ENCODE data around the gene MTRR. TPM values are rescaled to one million over a fixed set of nuclear protein-coding genes. Genes with fewer than 3 reads are reported as not detected.

Gene MTRR
- total and polyA plus RNA-seq, 10 donors = 13.8 to 66.3 (median 43.9) TPM

DNA sequence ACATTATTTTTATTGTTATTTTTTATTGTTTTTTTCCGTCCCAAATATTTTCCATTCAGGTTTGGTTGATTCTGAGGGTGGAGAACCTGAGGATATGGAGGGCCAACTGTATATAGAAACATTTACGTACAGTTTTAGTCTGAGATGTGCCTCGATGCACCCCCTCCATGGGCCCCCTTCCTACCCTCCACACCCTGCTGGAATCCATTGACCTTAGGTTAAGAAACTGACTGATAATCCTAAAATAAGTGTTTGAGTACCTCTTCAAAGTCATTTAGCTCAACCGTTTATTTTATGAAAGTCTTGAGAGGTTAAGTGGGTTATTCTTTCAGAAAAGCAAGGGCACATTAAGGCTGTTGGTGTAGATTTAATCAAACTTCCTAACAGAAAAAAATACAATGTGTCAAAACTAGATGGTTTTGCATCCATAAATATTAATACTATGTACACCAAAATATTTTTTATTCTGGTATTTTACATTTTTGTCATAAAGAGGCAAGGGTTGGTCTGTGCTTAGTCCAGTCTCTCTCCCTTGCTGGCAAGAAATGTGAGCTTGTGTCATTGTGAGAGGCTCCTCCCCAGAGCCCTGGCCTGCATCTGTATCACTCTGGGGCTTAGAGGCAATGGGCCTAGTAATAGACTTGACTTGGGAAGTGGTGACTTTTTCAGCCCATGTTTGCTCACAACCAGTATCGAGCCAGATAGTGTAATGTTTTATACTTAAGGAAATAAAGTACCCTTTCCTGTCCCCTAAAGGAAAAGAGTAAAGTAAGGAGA lies 15.7 kb downstream of the MTRR start:
- Histone ChIP-seq H3K4me3 (no peak overlapping the region), H3K27ac (no peak overlapping the region), H3K27me3 (replicated peaks in 1 of 7) (no peaks in the 10 kb centered on the region), H3K36me3 (peaks cover 2 to 96% (median 68%) of the 10 kb centered on the region in 6 donors), H3K9me3 (no peaks in the 10 kb centered on the region), H3K4me1 (peaks cover 0 to 31% (median 2%) of the 10 kb centered on the region in 6 donors)
- TF ChIP-seq POLR2AphosphoS5 (IDR thresholded peaks at IDR 0.05) (no peak), POLR2A (IDR thresholded peaks at IDR 0.05) (no peak)
- TF ChIP-seq, protein P1, sequence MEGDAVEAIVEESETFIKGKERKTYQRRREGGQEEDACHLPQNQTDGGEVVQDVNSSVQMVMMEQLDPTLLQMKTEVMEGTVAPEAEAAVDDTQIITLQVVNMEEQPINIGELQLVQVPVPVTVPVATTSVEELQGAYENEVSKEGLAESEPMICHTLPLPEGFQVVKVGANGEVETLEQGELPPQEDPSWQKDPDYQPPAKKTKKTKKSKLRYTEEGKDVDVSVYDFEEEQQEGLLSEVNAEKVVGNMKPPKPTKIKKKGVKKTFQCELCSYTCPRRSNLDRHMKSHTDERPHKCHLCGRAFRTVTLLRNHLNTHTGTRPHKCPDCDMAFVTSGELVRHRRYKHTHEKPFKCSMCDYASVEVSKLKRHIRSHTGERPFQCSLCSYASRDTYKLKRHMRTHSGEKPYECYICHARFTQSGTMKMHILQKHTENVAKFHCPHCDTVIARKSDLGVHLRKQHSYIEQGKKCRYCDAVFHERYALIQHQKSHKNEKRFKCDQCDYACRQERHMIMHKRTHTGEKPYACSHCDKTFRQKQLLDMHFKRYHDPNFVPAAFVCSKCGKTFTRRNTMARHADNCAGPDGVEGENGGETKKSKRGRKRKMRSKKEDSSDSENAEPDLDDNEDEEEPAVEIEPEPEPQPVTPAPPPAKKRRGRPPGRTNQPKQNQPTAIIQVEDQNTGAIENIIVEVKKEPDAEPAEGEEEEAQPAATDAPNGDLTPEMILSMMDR (IDR thresholded peaks at IDR 0.05 in 8 of 11, conservative IDR thresholded peaks at IDR 0.05 in 3 of 11) = no peak
- 79 to 89% (median 83%) methylated on average over 5 of the region's 5 CpGs for WGBS, 5 donors
- intact Hi-C loops (cut with DNase I; ENCODE audit: low total_unique reads) = no loop called here
- DNase-seq = no peak

DNA sequence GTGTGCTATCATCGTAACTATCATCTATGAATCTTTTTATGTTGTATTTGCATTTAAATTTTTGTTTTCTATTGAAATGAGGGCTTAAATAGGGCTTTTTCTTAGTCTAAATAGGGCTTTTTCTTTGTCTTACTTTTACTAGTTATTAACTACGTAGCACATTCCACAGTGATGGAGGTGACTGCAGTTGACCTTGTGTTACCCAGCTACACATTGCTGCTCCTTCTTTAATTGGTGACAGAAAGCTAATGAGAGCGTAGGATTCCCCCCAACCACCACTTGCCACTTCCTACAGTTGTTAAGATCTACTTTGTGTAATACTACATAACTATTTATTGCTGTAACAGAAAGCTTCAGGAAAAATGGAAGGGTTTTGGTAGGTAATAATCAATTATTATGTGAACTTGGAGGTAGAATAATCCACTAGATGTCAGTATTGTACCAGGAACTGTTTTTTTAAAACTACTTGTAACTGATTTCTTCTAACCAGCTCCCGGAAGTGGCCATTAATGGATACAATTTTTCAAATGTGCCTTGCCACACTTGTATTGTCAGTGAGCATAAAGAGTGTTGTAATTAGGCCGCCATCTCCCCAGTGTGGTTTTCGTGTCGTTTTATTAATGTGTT lies 18.0 kb downstream of the MTRR start:
- H3K4me1 ChIP-seq = peaks cover 0 to 14% (median 2%) of the 10 kb centered on the region in 6 donors
- H3K36me3 ChIP-seq = peaks cover 2 to 96% (median 74%) of the 10 kb centered on the region in 6 donors
- H3K4me3 ChIP-seq = no peak overlapping the region
- no peak overlapping the region for H3K27ac ChIP-seq
- no peaks in the 10 kb centered on the region for H3K27me3 ChIP-seq (replicated peaks in 1 of 7)
- TF ChIP-seq, protein P1 (IDR thresholded peaks at IDR 0.05 in 8 of 11, conservative IDR thresholded peaks at IDR 0.05 in 3 of 11) = peak in 10 of 11 experiments; percentile 14 to 62 (median 40)
- TF ChIP-seq POLR2A (IDR thresholded peaks at IDR 0.05) = no peak
- no peak for TF ChIP-seq POLR2AphosphoS5 (IDR thresholded peaks at IDR 0.05)
- DNase-seq = no peak
- no peaks in the 10 kb centered on the region for H3K9me3 ChIP-seq
- 68 to 77% (median 72%) methylated on average over 7 of the region's 7 CpGs for WGBS, 5 donors
- intact Hi-C loops (cut with DNase I; ENCODE audit: low total_unique reads) = no loop called here

DNA sequence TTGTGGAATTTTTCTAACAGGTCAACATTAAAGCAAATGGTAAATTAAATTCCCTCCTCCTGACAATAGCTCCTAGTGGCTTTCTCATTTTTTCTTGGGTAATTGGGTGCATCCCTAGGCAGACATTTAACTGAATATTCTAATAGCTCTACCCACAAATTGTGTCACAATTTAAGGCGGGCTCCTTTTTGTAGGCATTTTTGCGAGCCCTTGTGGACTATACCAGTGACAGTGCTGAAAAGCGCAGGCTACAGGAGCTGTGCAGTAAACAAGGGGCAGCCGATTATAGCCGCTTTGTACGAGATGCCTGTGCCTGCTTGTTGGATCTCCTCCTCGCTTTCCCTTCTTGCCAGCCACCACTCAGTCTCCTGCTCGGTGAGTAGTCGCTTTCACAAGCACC lies 20.0 kb downstream of the MTRR start:
- intact Hi-C loops (cut with DNase I; ENCODE audit: low total_unique reads) = no loop called here
- Histone ChIP-seq H3K4me3 (no peak overlapping the region), H3K4me1 (peaks cover 0 to 8% (median 2%) of the 10 kb centered on the region in 6 donors), H3K36me3 (peaks cover 2 to 96% (median 73%) of the 10 kb centered on the region in 6 donors), H3K27me3 (replicated peaks in 1 of 7) (no peaks in the 10 kb centered on the region), H3K9me3 (no peaks in the 10 kb centered on the region), H3K27ac (no peak overlapping the region)
- no peak for DNase-seq
- WGBS, 5 donors = 87 to 96% (median 94%) methylated on average over 9 of the region's 9 CpGs
- TF ChIP-seq POLR2A (IDR thresholded peaks at IDR 0.05) = no peak
- no peak for TF ChIP-seq POLR2AphosphoS5 (IDR thresholded peaks at IDR 0.05)
- TF ChIP-seq, protein P1 (IDR thresholded peaks at IDR 0.05 in 8 of 11, conservative IDR thresholded peaks at IDR 0.05 in 3 of 11) = no peak

DNA sequence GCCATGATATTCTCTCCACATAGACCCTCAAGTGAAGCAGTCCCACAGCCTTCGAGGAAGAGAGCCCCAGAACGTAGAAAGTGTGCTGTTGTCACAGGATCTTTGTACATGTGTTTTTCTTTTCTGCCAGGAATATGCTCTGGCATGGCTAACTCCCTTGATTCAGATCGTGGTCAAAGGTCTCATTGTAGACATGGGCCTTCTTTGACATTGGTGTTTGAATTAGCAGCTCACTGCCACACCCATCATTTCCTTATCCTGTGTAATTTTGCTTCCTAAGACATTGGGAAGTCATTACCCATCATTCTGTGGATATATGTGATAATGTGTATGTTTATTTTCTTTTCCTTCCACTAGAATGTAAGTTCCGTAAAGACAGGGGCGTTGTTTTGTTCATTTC lies 25.5 kb downstream of the MTRR start:
- peaks cover 0 to 100% (median 86%) of the 10 kb centered on the region in 6 donors for H3K36me3 ChIP-seq
- no peaks in the 10 kb centered on the region for H3K27me3 ChIP-seq (replicated peaks in 1 of 7)
- no peaks in the 10 kb centered on the region for H3K9me3 ChIP-seq
- intact Hi-C loops (cut with DNase I; ENCODE audit: low total_unique reads) = no loop called here
- no peak for DNase-seq
- H3K27ac ChIP-seq = peak overlapping the region in 1 of 8 donors; percentile 4
- WGBS, 5 donors = 75 to 82% (median 80%) methylated on average over 5 of the region's 5 CpGs
- no peak overlapping the region for H3K4me3 ChIP-seq
- TF ChIP-seq POLR2A (IDR thresholded peaks at IDR 0.05) (no peak), POLR2AphosphoS5 (IDR thresholded peaks at IDR 0.05) (no peak)
- TF ChIP-seq, protein P1 (IDR thresholded peaks at IDR 0.05 in 8 of 11, conservative IDR thresholded peaks at IDR 0.05 in 3 of 11) = no peak
- no peaks in the 10 kb centered on the region for H3K4me1 ChIP-seq

Data from spleen (tissue), 11 donors.